ENCODE measurements around the gene SULT2B1. TPM values are rescaled to one million over a fixed set of nuclear protein-coding genes. Genes with fewer than 3 reads are reported as not detected.

SULT2B1 gene
- total RNA-seq, 1 experiment from 2014 or later = not detected

DNA sequence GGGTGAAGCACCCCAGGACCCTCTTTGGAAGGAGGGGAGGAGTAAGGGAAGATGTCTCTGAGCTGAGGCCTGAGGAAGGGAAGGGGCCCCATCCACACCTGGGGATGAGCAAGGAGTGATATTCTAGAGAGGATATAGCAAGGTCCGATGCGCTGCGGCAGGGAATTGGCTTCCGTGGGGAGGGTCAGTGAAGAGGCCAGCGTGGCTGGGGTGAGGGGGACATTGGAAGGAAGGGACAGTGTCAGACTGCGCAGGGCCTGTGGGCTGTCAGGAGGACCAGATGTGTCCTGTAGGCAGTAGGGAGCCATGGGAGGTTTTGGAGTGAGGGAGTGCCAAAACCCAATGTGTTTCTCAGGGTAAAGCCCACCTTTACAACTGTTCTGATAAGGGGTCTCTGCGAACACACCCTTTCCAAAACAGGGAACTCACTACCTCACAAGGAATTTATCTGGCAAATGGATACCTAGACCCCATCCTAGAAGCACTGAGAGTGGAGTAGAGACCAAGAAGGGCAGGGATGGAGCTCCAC, 44.0 kb upstream of the SULT2B1 start:
- H3K36me3 Mint-ChIP-seq (ENCODE audit: insufficient read depth, unreplicated experiment) = peaks cover 5% of the 10 kb centered on the region
- H3K9me3 Mint-ChIP-seq (ENCODE audit: unreplicated experiment) = no peaks in the 10 kb centered on the region
- no peaks in the 10 kb centered on the region for H3K4me1 Mint-ChIP-seq (ENCODE audit: insufficient read depth, unreplicated experiment)
- H3K27ac Mint-ChIP-seq (ENCODE audit: low read depth, unreplicated experiment) = no peak overlapping the region
- intact Hi-C loops (cut with micrococcal nuclease) = no loop called here
- TF ChIP-seq, protein P1, sequence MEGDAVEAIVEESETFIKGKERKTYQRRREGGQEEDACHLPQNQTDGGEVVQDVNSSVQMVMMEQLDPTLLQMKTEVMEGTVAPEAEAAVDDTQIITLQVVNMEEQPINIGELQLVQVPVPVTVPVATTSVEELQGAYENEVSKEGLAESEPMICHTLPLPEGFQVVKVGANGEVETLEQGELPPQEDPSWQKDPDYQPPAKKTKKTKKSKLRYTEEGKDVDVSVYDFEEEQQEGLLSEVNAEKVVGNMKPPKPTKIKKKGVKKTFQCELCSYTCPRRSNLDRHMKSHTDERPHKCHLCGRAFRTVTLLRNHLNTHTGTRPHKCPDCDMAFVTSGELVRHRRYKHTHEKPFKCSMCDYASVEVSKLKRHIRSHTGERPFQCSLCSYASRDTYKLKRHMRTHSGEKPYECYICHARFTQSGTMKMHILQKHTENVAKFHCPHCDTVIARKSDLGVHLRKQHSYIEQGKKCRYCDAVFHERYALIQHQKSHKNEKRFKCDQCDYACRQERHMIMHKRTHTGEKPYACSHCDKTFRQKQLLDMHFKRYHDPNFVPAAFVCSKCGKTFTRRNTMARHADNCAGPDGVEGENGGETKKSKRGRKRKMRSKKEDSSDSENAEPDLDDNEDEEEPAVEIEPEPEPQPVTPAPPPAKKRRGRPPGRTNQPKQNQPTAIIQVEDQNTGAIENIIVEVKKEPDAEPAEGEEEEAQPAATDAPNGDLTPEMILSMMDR (IDR thresholded peaks at IDR 0.05; ENCODE audit: unreplicated experiment) = no peak
- DNase-seq (ENCODE audit: unreplicated experiment) = no peak
- ChIA-PET CTCF (interaction anchor here (0.6 to 5.4 kb wide), 11 partner anchors 9 to 1139 kb away, joined by 3 to 99 read pairs (median 4); no protein-coding TSS in a partner anchor), POLR2A (interaction anchor here (0.9 to 1.1 kb wide), 2 partner anchors 15 to 77 kb away, joined by 3 read pairs; no protein-coding TSS in a partner anchor)
- no peak overlapping the region for H3K4me3 Mint-ChIP-seq (ENCODE audit: unreplicated experiment)
- H3K27me3 Mint-ChIP-seq (ENCODE audit: insufficient read depth, unreplicated experiment) = no peaks in the 10 kb centered on the region
- BruUV-seq (replicated peaks) = no TSS peak

DNA sequence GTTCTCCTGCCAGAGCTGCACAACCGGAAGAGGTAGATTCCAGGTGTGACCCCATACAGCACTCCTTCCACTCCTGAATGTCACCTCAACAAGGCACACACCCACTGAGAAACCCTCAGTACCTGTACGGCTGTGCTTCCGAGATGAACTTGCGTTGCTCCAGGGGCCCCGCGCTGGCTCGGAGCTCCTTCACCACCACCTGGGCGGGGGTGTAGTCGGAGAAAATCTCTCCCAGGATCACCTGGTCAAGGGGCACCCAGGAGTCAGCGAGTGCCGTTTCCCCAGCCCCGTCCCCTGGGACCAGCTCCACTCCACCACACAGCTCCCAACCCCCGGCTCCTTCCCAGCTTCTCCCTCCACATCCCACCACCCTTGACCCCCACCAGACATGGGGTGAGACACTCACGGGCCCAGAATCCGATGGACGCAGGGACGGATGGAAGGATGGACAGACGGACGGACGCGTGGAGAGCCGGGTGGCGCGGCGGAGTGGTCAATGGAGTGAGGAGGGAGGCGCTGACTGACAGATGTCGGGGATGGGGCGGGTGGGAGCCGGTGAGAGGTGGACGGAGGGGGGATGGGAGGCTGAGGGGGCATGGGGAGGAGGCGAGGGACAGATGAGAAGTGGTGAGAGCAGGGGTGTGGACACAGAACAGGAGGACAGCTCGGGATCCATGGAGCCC, 43.1 kb upstream of the SULT2B1 start:
- BruUV-seq (replicated peaks) = no TSS peak
- Mint-ChIP-seq H3K4me3 (ENCODE audit: unreplicated experiment) (no peak overlapping the region), H3K9me3 (ENCODE audit: unreplicated experiment) (no peaks in the 10 kb centered on the region), H3K27ac (ENCODE audit: low read depth, unreplicated experiment) (no peak overlapping the region), H3K36me3 (ENCODE audit: insufficient read depth, unreplicated experiment) (peaks cover 5% of the 10 kb centered on the region), H3K4me1 (ENCODE audit: insufficient read depth, unreplicated experiment) (no peaks in the 10 kb centered on the region), H3K27me3 (ENCODE audit: insufficient read depth, unreplicated experiment) (no peaks in the 10 kb centered on the region)
- CTCF ChIA-PET = interaction anchor here (0.9 to 5.4 kb wide), 3 partner anchors 62 to 80 kb away, joined by 3 to 99 read pairs (median 6); no protein-coding TSS in a partner anchor
- DNase-seq (ENCODE audit: unreplicated experiment) = no peak
- intact Hi-C loops (cut with micrococcal nuclease) = no loop called here
- POLR2A ChIA-PET = interaction anchor here (1.1 kb wide), 1 partner anchor 76 kb away, joined by 3 read pairs; no protein-coding TSS in a partner anchor
- TF ChIP-seq, protein P1 (IDR thresholded peaks at IDR 0.05; ENCODE audit: unreplicated experiment) = no peak

GRCh38 chr19:48509467-48510194, 42.3 kb upstream of the SULT2B1 start:
- no peaks in the 10 kb centered on the region for H3K9me3 Mint-ChIP-seq (ENCODE audit: unreplicated experiment)
- TF ChIP-seq, protein P1 (IDR thresholded peaks at IDR 0.05; ENCODE audit: unreplicated experiment) = no peak
- H3K27ac Mint-ChIP-seq (ENCODE audit: low read depth, unreplicated experiment) = no peak overlapping the region
- ChIA-PET CTCF (interaction anchor here (0.9 to 5.4 kb wide), 3 partner anchors 15 to 79 kb away, joined by 3 to 99 read pairs (median 3); no protein-coding TSS in a partner anchor), POLR2A (no interaction called here)
- no TSS peak for BruUV-seq (replicated peaks)
- intact Hi-C loops (cut with micrococcal nuclease) = no loop called here
- DNase-seq (ENCODE audit: unreplicated experiment) = no peak
- H3K27me3 Mint-ChIP-seq (ENCODE audit: insufficient read depth, unreplicated experiment) = no peaks in the 10 kb centered on the region
- no peaks in the 10 kb centered on the region for H3K36me3 Mint-ChIP-seq (ENCODE audit: insufficient read depth, unreplicated experiment)
- no peaks in the 10 kb centered on the region for H3K4me1 Mint-ChIP-seq (ENCODE audit: insufficient read depth, unreplicated experiment)
- no peak overlapping the region for H3K4me3 Mint-ChIP-seq (ENCODE audit: unreplicated experiment)

Measured in MCF 10A (cell line).